SK-N-MC (cell line): ENCODE data around the gene ZNF407.

Experiments
- EZH2 ChIP-seq: fragments of 200-600 bp; sonication (generic); IDR thresholded peaks from one replicate; pipeline ENCODE4 v1.6.1; 2017; ENCODE audit warnings: antibody characterized with exemption
- FOXP2 ChIP-seq: optimal IDR thresholded peaks from 2 replicates; pipeline ENCODE3; 2011; ENCODE audit warnings: mild to moderate bottlenecking, moderate library complexity; ENCODE audit not compliant: insufficient read depth; ENCODE audit errors: extremely low read length, control extremely low read depth
- POLR2AphosphoS5 ChIP-seq: IDR thresholded peaks from 2 replicates; pipeline ENCODE4 v1.6.1; 2012; ENCODE audit warnings: mild to moderate bottlenecking, low read depth, low read length, borderline replicate concordance

DNA sequence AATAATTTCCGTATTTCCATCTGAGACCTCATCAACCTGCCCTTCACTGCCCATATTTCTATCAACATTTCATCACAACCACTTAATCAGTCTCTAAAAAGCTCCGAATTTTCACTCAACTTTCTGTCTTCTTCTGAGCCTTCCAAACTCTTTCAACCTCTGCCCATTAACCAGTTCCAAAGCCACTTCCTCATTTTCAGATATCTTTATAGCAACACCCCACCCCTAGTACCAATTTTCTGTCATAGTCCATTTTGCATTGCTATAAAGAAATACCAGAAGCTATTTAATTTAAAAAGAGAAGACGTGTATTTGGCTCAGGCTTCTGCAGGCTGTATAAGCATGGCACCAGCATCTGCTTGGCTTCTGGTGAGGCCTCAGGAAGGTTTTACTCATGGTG, 504.2 kb downstream of the ZNF407 start:
- TF ChIP-seq EZH2 (no peak), POLR2AphosphoS5 (no peak), FOXP2 (no peak)
